Measurements from ENCODE around the gene SLC39A11.
"Not testable (repeated sequence)": the region's sequence is repeated elsewhere in the genome, so short reads cannot be mapped to it uniquely, and the experiment has no call there.

The SLC39A11 gene

DNA sequence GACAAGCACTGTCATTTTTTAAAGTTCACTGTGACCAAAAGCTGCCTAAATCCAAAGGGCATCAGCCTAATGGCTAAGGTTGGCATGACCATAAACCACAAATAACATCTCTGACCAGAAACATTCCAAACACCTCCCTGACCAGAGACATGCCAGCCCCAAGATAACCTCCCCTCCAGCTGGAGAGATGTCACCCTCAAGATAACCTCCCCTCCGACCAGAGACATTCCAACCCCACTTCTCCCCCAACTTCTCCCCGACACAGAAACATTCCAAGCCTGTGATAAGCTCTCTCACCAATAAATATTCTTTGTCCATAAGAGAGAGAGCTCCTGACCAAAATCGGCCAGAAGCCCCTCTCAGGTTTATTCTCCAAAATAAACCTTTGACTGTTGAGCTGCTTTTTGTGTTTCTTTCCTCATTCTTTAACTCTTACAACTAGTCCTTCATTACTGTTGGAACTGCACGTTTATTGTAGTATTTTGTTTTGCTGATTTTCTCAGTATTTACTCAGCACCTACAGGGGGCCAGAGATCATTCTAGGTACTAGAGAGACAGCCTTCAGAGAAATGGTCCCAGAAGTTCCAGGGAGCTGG, 325.6 kb downstream of the SLC39A11 start:
- in situ Hi-C loops (cut with MboI; ENCODE audit: low pct_unique_long_range_greater_than_20kb, low sequenced_read_pairs, unreplicated experiment): no loop called here

DNA sequence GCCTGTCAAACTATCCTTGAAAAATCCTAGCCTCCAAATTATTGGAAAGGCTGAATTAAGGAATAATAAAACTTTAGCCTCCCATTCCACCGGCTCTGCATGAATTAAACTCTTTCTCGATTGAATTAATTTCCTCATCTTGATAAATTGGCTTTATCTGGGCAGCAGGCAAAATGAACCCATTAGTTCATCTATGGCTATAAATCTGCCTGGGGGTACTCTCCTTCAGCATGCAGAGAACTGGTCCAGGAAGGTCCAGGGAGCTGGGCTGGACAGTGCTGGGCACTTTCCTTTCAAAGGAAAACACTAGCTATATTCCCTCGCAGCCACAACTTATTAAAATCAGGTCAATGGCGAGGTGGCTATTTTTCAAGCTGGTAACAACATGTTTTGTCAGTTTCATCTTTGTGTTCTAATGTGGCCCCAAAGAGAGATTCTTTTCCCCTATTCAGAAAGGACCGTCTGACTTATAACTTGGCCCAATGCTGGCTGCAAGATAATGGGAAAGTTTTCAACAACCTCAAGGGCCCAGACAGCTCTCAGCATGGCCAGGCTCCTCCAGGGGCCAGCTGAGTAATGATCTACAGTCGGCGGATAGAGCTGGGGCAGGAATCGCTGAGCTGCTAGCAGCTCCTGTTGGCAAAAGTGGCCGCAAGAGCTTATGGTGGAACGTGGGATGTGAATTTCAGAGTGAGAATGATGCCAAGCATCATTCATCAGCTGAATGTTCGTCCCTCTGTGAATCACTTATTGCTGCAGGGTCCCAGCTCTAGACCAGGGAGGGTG, 326.9 kb downstream of the SLC39A11 start:
- in situ Hi-C loops (cut with MboI; ENCODE audit: low pct_unique_long_range_greater_than_20kb, low sequenced_read_pairs, unreplicated experiment): no loop called here
- TF ChIP-seq, protein P1, sequence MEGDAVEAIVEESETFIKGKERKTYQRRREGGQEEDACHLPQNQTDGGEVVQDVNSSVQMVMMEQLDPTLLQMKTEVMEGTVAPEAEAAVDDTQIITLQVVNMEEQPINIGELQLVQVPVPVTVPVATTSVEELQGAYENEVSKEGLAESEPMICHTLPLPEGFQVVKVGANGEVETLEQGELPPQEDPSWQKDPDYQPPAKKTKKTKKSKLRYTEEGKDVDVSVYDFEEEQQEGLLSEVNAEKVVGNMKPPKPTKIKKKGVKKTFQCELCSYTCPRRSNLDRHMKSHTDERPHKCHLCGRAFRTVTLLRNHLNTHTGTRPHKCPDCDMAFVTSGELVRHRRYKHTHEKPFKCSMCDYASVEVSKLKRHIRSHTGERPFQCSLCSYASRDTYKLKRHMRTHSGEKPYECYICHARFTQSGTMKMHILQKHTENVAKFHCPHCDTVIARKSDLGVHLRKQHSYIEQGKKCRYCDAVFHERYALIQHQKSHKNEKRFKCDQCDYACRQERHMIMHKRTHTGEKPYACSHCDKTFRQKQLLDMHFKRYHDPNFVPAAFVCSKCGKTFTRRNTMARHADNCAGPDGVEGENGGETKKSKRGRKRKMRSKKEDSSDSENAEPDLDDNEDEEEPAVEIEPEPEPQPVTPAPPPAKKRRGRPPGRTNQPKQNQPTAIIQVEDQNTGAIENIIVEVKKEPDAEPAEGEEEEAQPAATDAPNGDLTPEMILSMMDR (IDR thresholded peaks at IDR 0.05; ENCODE audit: extremely low read depth, insufficient read depth, missing control alignments): no peak
- DNase-seq (ENCODE audit: low spot score): no peak

More for the DNA sequence above, 325.6 kb downstream of the SLC39A11 start:
- no peak for DNase-seq (ENCODE audit: low spot score)
- TF ChIP-seq, protein P1 (IDR thresholded peaks at IDR 0.05; ENCODE audit: extremely low read depth, insufficient read depth, missing control alignments): no peak

DNA sequence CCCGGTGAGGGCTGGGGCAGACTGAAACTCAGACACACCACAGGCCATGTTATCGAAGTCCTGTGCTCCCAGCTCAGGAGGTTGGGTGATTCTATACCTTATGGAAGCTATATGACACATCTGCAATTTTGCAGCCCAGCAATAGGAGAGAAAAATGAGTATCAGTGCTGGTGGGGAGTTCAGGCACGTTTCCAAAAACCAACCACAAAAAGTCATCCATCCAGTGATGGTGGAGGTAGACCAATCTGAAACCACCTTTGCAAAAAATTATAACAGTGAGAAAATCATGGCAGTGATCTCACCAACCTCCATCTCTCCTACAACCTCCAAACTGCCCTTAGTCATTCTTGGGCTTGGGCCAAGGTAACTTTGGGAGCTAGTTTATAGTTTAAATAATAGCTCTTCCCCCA, 327.9 kb downstream of the SLC39A11 start:
- TF ChIP-seq, protein P1 (IDR thresholded peaks at IDR 0.05; ENCODE audit: extremely low read depth, insufficient read depth, missing control alignments): no peak
- no peak for DNase-seq (ENCODE audit: low spot score)
- in situ Hi-C loops (cut with MboI; ENCODE audit: low pct_unique_long_range_greater_than_20kb, low sequenced_read_pairs, unreplicated experiment): no loop called here

DNA sequence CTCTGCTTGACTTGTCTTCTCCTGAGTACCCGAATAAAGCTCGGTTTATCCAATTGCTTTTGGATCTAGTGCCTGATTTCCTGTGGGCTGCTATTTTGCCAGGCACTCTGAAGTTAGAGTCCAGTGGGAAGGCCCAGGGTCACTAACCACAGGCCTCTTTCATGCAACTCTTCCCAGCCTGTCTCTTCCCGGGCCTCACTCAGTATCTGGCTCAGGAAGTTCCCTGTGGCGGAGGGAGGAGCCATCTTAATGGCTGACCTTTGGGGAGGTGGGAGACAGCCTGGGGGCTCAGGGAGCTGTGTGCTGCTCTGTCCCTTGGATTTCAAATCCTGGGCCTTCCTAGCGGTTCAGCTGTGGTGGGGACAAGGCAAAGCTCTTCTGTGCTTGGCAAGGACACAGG, 328.5 kb downstream of the SLC39A11 start:
- no peak for DNase-seq (ENCODE audit: low spot score)
- TF ChIP-seq, protein P1 (IDR thresholded peaks at IDR 0.05; ENCODE audit: extremely low read depth, insufficient read depth, missing control alignments): no peak
- in situ Hi-C loops (cut with MboI; ENCODE audit: low pct_unique_long_range_greater_than_20kb, low sequenced_read_pairs, unreplicated experiment): no loop called here

DNA sequence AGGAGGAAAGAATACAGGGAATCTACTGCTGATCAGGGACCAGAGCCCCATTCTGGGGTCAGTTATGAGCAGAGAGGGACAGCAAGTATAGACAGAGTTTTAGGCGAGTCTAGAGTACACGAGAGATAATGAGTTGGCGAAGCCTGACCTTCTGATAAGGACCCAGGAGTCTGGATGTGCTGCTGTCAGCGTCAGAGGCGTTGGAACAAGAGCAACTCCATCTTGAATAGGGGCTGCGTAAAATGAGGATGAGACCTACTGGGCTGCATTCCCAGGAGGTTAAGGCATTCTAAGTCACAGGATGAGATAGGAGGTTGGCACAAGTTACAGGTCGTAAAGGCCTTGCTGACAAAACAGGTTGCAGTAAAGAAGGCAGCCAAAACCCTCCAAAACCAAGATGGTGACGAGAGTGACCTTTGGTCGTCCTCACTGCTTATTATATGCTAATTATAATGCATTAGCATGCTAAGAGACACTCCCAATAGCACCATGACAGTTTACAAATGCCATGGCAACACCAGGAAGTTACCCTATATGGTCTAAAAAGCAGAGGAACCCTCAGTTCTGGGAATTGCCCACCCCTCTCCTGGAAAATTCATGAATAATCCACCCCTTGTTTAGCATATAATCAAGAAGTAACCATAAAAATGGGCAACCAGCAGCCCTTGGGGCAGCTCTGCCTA, 330.5 kb downstream of the SLC39A11 start:
- DNase-seq (ENCODE audit: low spot score); in situ Hi-C loops (cut with MboI; ENCODE audit: low pct_unique_long_range_greater_than_20kb, low sequenced_read_pairs, unreplicated experiment): not testable (repeated sequence)

DNA sequence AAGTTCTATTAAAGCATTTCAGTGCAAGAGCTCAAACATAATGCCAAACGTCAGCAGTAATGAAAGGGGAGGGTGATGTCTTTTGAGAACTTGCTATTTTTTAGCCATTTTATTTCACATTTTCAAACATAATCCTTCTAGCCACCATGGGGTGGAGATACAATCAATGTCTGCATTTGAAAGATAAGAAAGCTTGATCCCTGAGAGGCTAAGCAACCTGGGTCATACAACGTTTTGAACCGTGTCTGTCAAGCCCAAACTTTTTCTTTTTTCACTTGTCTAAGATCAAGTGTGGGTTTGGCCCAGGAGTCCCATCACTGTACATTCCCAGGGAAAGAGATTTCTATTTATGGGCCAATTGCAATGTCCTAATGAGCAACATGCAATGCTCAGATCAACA, 331.1 kb downstream of the SLC39A11 start:
- in situ Hi-C loops (cut with MboI; ENCODE audit: low pct_unique_long_range_greater_than_20kb, low sequenced_read_pairs, unreplicated experiment): no loop called here
- DNase-seq (ENCODE audit: low spot score): no peak
- TF ChIP-seq, protein P1 (IDR thresholded peaks at IDR 0.05; ENCODE audit: extremely low read depth, insufficient read depth, missing control alignments): no peak

DNA sequence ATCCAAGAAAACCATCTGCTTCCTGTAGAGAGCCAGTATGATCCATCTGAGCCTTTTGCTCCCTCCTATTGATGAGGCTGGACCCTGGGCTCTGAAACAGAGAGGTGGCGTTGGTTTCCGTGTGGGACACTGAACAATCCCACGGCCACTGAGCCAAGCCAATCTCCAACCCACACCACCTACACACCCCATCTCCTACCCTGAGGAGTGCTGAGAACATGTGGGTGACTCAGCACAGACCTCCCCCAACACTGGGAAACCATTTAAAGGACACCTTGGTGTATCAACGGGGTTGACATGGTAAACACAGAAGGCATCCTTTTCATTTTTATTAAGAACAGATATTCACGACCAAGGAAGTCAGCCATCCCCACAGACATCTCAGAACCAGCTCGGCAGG, 332.1 kb downstream of the SLC39A11 start:
- in situ Hi-C loops (cut with MboI; ENCODE audit: low pct_unique_long_range_greater_than_20kb, low sequenced_read_pairs, unreplicated experiment): no loop called here
- TF ChIP-seq, protein P1 (IDR thresholded peaks at IDR 0.05; ENCODE audit: extremely low read depth, insufficient read depth, missing control alignments): no peak
- DNase-seq (ENCODE audit: low spot score): no peak
